WTC11 (cell line): ENCODE results near the gene TDRD10.

Source experiments
- CTCF ChIP-seq: fragments of 200-600 bp; IDR thresholded peaks from 2 replicates; pipeline ENCODE4 v1.8.0; 2022; ENCODE audit warnings: antibody characterized with exemption
- ETV6 ChIP-seq: sonication (generic); formaldehyde crosslinking; IDR thresholded peaks from 2 replicates; pipeline ENCODE4 v1.8.1; 2022; ENCODE audit warnings: mild to moderate bottlenecking, missing genetic modification reagents
- FOXJ3 ChIP-seq: sonication (generic); formaldehyde crosslinking; IDR thresholded peaks from 2 replicates; pipeline ENCODE4 v1.9.0; 2021; ENCODE audit warnings: missing genetic modification reagents, mild to moderate bottlenecking, borderline replicate concordance
- SMAD3 ChIP-seq: sonication (generic); formaldehyde crosslinking; IDR thresholded peaks from 2 replicates; pipeline ENCODE4 v1.8.0; 2022; ENCODE audit warnings: missing genetic modification reagents, mild to moderate bottlenecking, borderline replicate concordance
- STAT6 ChIP-seq: sonication (generic); formaldehyde crosslinking; conservative IDR thresholded peaks from 2 replicates; pipeline ENCODE4 v1.8.1; 2023; ENCODE audit warnings: mild to moderate bottlenecking, low read depth, missing genetic modification reagents, moderate library complexity
- ZNF121 ChIP-seq: sonication (generic); formaldehyde crosslinking; IDR thresholded peaks from 2 replicates; pipeline ENCODE4 v1.8.0; 2023; ENCODE audit warnings: missing genetic modification reagents

GRCh38 chr1:154558720-154559465 is 56.9 kb downstream of the TDRD10 start:
- TF ChIP-seq CTCF (no peak), FOXJ3 (peak; percentile 92), ETV6 (peak; percentile 99), SMAD3 (CRISPR knock-in tag) (peak; percentile 98), STAT6 (CRISPR knock-in tag) (0 out of 2 replicates have a peak, but pooled peaks have one; percentile 71), ZNF121 (CRISPR knock-in tag) (peak; percentile 66; the same call in 1 of the 2 replicates)
